NK-92 treated with Interleukin-12 subunit alpha and Interleukin-12 subunit beta, amount 100 ng/mL, for 24 hours (cell line): Measurements from ENCODE around the gene KCTD20.

ENCODE experiments used
- DNase-seq: peaks from one replicate; lab custom pipeline; 2025; lab: John Stamatoyannopoulos, UW

KCTD20 gene

GRCh38 chr6:36539814-36540568 is 97.2 kb downstream of the KCTD20 start:
- DNase-seq: no peak
